Lower leg skin (tissue), 3 donors: ENCODE data around the gene KDM6B.

Source experiments
- POLR2A ChIP-seq, 2 donors: fragments of 450-650 bp; IDR thresholded peaks; one replicate each; pipeline ENCODE4 v1.6.1; 2016 to 2017; ENCODE audit warnings: antibody characterized with exemption in 2 of 2, mild to moderate bottlenecking in 1 of 2, moderate library complexity in 1 of 2
- TF ChIP-seq, protein P1 (sequence below), 3 donors: fragments of 450-650 bp; IDR thresholded peaks; one replicate each; pipeline ENCODE4 v1.5.1; 2016; ENCODE audit warnings: antibody characterized with exemption in 3 of 3, mild to moderate bottlenecking in 3 of 3, moderate library complexity in 2 of 3

DNA sequence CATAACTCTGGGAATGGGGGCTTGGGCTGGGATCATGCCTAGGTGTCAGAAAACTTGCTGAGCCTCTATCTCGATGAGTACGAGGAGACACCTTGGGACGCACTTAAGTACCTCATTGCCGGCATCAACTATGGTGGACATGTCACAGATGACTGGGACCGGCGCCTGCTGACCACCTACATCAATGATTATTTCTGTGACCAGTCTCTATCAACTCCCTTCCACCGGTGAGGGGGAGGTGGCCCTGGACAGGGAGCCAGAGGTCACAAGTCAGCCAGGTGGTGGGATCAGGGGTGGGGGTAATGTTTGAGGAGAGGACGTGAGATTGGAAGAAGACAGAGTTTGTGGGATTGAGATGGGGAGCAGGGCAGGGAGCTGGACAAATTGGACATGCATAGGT is 3.4 kb upstream of the KDM6B start:
- TF ChIP-seq, protein P1, sequence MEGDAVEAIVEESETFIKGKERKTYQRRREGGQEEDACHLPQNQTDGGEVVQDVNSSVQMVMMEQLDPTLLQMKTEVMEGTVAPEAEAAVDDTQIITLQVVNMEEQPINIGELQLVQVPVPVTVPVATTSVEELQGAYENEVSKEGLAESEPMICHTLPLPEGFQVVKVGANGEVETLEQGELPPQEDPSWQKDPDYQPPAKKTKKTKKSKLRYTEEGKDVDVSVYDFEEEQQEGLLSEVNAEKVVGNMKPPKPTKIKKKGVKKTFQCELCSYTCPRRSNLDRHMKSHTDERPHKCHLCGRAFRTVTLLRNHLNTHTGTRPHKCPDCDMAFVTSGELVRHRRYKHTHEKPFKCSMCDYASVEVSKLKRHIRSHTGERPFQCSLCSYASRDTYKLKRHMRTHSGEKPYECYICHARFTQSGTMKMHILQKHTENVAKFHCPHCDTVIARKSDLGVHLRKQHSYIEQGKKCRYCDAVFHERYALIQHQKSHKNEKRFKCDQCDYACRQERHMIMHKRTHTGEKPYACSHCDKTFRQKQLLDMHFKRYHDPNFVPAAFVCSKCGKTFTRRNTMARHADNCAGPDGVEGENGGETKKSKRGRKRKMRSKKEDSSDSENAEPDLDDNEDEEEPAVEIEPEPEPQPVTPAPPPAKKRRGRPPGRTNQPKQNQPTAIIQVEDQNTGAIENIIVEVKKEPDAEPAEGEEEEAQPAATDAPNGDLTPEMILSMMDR (IDR thresholded peaks at IDR 0.05), result no peak
- TF ChIP-seq POLR2A (IDR thresholded peaks at IDR 0.05), result no peak
